Smooth muscle cell of the coronary artery (primary cell): ENCODE data around the gene GID8. TPM values are rescaled to one million over a fixed set of nuclear protein-coding genes. Genes with fewer than 3 reads are reported as not detected.

Experiments used
- total RNA-seq: library from RNA; depleted of rRNA; stranded (reverse); fragments of >200 nt; gene quantifications from 2 replicates; pipeline ENCODE4 v1.2.3, GENCODE V29; 2014; ENCODE audit warnings: low replicate concordance

GID8 gene
- 37.5 and 39.4 TPM in 2 replicates for total RNA-seq

DNA sequence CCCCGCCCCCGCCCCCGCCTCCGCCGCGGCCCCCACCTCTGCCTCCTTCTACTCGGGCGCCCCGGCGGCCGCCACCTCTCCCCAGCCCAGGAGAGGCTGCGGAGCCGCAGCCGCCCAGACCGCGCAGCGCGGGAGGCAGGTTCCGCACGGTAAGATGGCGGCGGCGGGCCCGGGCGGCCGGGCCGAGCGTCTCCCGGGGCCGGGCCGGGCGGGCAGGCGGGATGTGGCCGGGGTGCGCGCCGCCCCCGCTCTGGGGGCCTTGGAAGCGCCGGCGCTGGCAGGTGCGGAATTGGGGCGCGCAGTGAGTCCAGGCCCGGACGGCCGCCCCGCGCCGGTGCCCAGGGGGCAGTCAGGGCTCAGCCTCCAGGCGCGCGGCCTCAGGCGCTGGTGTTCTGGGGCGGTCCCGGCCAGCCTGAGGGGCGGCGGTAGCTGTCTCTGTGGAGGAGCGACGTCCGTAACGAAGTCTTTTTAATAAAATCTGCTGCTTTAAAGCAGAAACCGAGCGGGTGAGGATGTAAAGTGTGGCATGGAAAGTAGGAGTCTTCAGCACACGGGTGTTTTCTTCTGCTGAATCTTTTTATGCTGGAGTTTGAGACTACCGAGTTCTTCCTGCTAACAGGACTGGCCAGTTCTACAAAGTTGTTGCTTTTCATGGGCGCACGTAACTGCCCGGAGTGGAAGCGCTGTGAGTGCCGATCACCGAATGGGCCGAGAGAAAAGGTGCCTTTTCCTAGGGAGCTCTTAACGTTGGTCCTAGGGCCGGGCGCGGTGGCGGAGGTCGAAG, at the start of gene GID8:
GID8 (plus strand) TSS at position 43 of the 784 bp plus-strand sequence. CDS start 3,356 bp downstream, outside the sequence.

DNA sequence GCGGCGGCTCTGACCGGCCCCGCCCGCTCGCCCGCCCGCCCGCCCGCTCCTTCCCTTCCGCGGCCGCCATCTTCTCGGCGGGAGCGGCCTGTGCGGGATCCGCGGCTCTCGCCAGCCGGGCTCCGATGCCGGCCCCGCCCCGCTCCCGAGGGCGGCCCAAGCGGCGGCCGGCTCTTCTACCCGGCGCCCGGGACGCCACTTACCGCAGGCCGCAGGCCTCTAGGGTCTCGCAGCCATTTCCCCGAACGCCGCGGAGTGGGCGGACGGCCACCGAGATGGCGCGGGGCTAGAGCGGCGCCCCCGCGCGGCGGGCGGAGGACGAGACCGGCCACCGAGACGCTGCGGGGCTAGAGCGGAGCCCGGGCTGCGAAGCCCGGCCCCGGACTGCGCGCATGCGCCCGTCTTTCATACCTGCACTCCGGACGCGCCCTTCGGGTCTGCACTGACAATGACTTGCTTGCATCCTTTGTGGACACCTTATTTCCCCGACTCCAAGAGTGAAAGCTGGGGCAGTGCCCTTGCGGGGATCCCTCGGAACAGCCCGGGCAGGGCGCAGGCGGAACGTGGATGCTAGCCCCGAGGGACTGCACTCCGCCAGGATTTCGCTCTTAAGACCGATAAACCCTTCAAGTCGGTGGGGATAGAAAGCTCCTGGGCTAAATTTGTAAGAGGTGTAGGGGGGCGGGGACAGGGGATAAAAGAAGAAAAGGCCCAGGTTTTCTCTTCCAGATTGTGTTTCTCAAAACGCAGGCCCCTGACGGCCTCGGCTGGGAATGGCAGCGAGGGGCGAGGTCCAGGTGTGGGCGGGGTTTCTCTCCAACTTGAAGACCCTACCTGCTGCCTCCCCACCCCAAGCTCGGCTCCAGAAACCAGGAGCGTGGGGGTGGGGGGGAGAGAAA, 11.5 kb upstream of the GID8 start, which contains the start of gene DIDO1:
DIDO1 (minus strand) TSS at position 277 of the 899 bp plus-strand sequence.

DNA sequence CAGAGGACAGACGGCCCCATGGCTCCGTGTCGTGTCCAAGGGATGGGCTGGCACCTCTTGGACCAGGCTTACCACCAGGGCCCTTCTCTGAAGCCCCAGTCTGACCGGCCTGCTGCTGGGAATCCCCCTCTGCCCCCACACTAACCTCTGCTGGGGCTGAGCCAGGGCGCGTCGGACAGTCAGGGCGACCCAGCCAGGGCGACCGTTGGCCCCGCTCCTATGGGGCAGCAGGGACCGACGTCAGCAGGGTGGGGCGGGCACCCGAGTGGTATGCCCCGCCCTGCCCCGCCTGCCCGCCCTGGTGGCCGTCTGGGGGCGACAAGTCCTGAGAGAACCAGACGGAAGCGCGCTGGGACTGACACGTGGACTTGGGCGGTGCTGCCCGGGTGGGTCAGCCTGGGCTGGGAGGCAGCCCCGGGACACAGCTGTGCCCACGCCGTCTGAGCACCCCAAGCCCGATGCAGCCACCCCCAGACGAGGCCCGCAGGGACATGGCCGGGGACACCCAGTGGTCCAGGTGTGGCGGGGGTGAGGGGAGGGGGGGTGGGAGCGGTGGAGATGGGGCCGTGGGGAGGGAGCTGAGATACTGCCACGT, 14.5 kb downstream of the GID8 start, which contains the start of gene SLC17A9:
SLC17A9 (plus strand) TSS at position 337 of the 595 bp plus-strand sequence; CDS start at position 459, 122 bp downstream.

Other genes starting within 250 kb of the GID8 start
- under 0.01 and 0.12 TPM in 2 replicates for gene NTSR1, start 229.3 kb upstream of the GID8 start, total RNA-seq
- 8.0 and 16.0 TPM in 2 replicates for gene MRGBP, start 141.7 kb upstream of the GID8 start, total RNA-seq
- 24.1 and 39.2 TPM in 2 replicates for gene OGFR, start 133.3 kb upstream of the GID8 start, total RNA-seq
- 0.30 TPM in 1 of 2 replicates, not detected in the other for gene COL9A3, start 121.1 kb upstream of the GID8 start, total RNA-seq
- gene TCFL5, start 76.3 kb upstream of the GID8 start, total RNA-seq = 11.5 and 12.5 TPM in 2 replicates
- 24.8 and 25.5 TPM in 2 replicates for gene DIDO1, start 11.6 kb upstream of the GID8 start, total RNA-seq
- 2.5 and 20.9 TPM in 2 replicates for gene SLC17A9, start 14.6 kb downstream of the GID8 start, total RNA-seq
- not detected in 2 replicates for gene BHLHE23, start 68.8 kb downstream of the GID8 start, total RNA-seq